ENCODE measurements around the gene HUNK.

GRCh38 chr21:31932470-31932764 lies 59.6 kb downstream of the HUNK start:
- TF ChIP-seq CTCF (conservative IDR thresholded peaks at IDR 0.05; ENCODE audit: low read depth, low read length) (no peak), EZH2 (IDR thresholded peaks at IDR 0.05; ENCODE audit: borderline replicate concordance, low read depth, low read length, poor library complexity, severe bottlenecking) (no peak)
